GM11168 (cell line): ENCODE data around the gene SORCS2.

Source experiments
- in situ Hi-C: fragments of 300-500 bp; cut with MboI; formaldehyde crosslinking; loops from one replicate; pipeline ENCODE4 v1.12.0; 2022; ENCODE audit warnings: low sequenced_read_pairs; ENCODE audit not compliant: unreplicated experiment

Gene SORCS2

GRCh38 chr4:7505116-7505900 is 313.0 kb downstream of the SORCS2 start:
- in situ Hi-C loops: no loop called here

- in situ Hi-C loops: no loop called here
These were observed 313.8 kb downstream of the SORCS2 start for GRCh38 chr4:7506119-7506518.

- in situ Hi-C loops: no loop called here
These were observed 314.2 kb downstream of the SORCS2 start for GRCh38 chr4:7506572-7506971.

- in situ Hi-C loops: no loop called here
These were observed 315.0 kb downstream of the SORCS2 start for GRCh38 chr4:7507381-7507780.

GRCh38 chr4:7510066-7510465 is 317.7 kb downstream of the SORCS2 start:
- in situ Hi-C loops: no loop called here

GRCh38 chr4:7510538-7510937 is 318.2 kb downstream of the SORCS2 start:
- in situ Hi-C loops: no loop called here

- in situ Hi-C loops: no loop called here
These were observed 319.2 kb downstream of the SORCS2 start for GRCh38 chr4:7511525-7511924.

GRCh38 chr4:7512428-7512827 is 320.1 kb downstream of the SORCS2 start:
- in situ Hi-C loops: no loop called here

GRCh38 chr4:7512946-7513345 is 320.6 kb downstream of the SORCS2 start:
- in situ Hi-C loops: no loop called here

GRCh38 chr4:7513671-7514070 is 321.3 kb downstream of the SORCS2 start:
- in situ Hi-C loops: no loop called here

GRCh38 chr4:7514281-7514680 is 321.9 kb downstream of the SORCS2 start:
- in situ Hi-C loops: no loop called here

GRCh38 chr4:7514789-7515188 is 322.5 kb downstream of the SORCS2 start:
- in situ Hi-C loops: no loop called here

GRCh38 chr4:7515390-7515902 is 323.1 kb downstream of the SORCS2 start:
- in situ Hi-C loops: no loop called here

GRCh38 chr4:7516096-7516772 is 323.9 kb downstream of the SORCS2 start:
- in situ Hi-C loops: no loop called here

GRCh38 chr4:7516773-7517144 is 324.4 kb downstream of the SORCS2 start:
- in situ Hi-C loops: no loop called here

- in situ Hi-C loops: no loop called here
These were observed 326.7 kb downstream of the SORCS2 start for GRCh38 chr4:7518871-7519637.

GRCh38 chr4:7519638-7520376 is 327.5 kb downstream of the SORCS2 start:
- in situ Hi-C loops: no loop called here

- in situ Hi-C loops: no loop called here
These were observed 329.3 kb downstream of the SORCS2 start for GRCh38 chr4:7521666-7522065.

- in situ Hi-C loops: no loop called here
These were observed 330.3 kb downstream of the SORCS2 start for GRCh38 chr4:7522452-7523220.

GRCh38 chr4:7523526-7523925 is 331.2 kb downstream of the SORCS2 start:
- in situ Hi-C loops: no loop called here
